ENCODE data around the gene ACOD1.

ACOD1 gene

DNA sequence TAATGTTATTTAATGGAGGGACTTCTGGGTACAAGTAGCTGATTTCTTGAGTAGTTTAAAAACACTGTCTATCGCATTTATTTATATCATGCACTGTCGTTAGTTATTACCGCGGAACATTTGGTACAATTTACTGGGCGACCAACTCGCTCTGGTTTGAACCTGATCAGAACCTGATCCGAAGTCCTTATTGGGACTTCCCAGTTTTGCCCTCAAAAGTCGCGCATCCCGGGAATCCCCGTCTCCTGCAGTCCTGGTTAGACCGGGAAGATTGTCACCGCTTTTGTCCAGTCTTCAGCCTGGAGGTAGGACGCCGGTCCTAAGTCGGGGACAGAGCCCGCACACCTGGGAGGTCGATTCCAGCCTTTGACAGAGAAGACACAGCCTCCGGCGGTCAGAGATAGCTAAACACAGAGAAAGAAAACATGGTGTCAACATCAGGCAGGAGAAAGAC lies 44.3 kb downstream of the ACOD1 start:
- peak; percentile 73 for DNase-seq

DNA sequence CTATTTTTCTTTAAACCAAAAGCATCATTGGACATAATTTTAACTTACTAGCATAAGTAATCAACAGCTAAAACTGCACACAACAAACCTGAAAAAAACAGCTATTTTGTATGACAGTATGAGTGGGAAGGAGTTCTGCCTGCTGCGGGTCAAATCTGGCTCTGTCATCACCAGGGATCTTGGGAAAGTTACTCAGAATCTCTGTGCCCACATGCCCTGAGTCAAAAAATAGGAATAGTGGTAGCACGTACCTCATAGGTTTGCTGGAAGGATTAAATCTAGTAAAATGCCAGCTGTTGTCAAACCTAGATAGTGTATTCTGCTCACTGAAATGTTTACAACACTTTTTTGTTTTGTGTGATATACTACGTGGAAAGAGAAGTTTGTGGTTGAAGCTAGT lies 44.7 kb downstream of the ACOD1 start:
- DNase-seq = no peak

DNA sequence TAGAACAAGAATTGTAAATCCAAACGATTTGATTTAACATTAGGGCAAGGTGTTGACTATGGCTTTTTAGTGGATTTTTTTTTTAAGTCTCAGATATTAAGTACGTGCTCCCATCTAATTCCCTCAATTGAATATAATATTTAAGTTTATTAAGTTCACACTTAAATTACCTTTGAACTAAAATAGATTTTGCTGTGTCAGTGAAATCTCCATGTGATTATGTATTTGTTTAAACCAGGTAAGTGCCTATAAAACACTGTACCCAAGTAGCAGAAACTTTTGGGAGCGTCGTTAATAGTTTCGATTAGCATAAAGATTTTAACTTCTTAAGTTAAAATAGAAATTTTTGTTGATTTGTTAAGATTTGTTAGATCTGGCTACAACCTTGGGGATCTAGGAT lies 45.2 kb downstream of the ACOD1 start:
- DNase-seq = no peak

DNA sequence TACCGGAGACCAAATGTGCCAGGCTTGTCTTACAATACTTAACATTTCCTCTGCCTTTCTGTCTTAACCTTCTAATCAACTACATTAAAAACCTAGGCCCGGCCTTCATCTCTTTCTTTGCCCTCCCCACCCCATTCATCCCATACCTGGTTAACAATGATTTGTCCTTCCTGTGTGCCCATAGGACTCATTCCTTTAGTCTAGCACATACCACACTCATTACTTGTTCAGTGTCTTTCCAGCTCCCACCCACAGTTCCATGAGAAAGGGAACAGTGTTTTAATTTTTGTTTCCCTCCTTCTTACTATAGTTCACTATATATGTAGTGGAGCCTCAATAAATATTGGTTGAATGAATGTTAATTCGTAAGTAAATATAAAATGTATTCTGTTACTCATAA lies 46.0 kb downstream of the ACOD1 start:
- no peak for DNase-seq

DNA sequence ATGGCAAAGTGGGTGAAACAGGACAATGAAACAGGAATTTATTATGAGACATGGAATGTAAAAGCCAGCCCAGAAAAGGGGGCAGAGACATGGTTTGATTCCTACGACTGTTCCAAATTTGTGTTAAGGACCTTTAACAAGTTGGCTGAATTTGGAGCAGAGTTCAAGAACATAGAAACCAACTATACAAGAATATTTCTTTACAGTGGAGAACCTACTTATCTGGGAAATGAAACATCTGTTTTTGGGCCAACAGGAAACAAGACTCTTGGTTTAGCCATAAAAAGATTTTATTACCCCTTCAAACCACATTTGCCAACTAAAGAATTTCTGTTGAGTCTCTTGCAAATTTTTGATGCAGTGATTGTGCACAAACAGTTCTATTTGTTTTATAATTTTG lies 52.2 kb downstream of the ACOD1 start:
- no peak for DNase-seq

DNA sequence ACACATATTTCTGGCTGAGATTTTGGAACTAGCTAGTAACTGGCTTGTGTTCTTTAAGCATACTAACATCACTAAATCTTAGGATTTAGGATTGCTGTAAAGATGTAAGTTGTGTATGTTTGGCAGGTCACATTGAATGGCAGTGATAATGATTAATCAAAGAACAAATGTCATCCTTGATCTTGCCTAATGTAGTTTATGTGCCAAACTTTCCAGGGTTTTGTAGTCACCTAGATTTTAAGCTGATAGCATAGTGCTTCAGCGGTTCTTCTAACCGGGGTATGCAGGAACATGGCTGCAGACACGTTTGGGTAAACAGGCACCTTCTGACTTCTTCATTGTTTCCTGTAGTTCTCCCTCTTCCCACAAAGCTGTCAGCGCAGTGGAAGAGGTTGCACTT lies 53.2 kb downstream of the ACOD1 start:
- no peak for DNase-seq

DNA sequence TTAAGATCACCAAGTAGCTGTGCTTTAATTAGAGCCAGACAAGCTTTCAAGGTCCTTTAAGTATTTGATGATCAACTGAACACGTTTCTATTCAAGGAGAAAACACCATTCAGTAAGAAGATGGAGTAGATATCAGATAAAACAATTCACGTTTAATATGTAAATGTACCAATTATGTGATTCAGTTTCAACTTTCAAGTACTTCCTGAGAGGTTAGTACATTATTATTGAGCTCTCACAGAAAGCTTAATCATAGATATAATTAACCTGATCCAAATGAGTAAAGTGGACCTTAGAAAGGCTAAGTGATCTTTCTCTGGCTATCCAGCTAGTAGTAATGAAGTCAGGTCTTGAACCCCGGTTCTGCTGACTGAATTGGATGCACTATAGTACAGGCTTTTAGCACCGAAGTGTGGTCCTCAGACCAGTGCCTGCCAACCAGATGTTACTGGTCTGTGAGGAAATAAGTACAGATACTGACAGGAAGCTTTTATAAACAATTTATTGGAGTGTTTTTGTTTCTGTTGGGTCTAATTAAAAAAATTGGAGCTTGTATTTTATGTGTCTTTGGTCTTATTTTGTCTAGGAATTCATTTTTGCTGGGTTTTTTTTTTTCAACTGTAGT lies 53.8 kb downstream of the ACOD1 start:
- DNase-seq = no peak

DNA sequence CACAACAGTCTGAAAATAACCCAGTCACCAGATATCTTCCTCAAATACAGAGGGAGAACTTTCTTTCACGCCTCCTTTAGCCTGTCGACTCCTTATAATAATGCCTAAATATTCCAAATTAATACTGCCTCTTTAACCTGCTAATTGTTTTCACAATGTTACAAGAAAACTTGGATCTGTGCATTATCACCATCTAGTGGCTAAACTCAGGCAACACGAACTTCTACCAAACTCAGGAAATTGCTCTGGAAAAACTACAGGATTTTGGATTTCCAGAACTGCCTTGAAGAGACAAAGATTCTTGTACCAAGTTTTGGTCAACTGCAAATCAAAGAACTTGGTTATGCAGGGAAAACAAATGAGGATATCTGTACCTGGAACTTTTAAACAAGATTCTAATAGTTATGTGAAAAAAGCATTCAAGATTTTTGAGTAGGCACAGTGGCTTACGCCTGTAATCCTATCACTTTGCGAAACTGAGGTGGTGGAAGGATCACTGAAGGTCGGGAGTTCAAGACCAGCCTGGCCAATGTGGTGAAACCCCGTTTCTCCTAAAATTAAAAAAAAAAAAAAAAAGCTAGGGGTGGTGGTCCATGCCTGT lies 54.4 kb downstream of the ACOD1 start:
- DNase-seq = no peak
